NCI-H1092 treated with DMSO at 0.1 percent for 48 hours (cell line): ENCODE measurements around the gene TEPSIN.

Experiments used
- DNase-seq: peaks from one replicate; lab custom pipeline; 2025; lab: John Stamatoyannopoulos, UW

The TEPSIN gene

DNA sequence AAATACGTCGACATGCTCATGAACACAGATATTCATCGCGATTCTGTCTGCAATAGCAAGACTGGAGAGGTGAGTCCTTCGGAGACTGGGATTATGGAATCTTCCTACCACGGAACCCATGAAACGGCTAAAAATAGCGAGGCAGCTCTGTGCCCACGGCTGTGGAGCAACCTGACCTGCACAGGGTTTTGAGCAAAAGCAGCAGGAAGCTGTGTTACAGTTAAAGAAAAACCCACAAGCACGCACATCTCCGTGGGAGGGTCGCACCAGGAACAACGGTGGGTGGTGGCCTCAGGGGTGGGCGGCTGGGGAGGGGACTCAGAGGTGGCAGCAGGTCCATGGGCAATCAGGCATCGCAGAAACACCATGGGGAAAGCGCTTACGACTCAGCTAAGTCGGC lies 31.4 kb upstream of the TEPSIN start:
- no peak for DNase-seq

DNA sequence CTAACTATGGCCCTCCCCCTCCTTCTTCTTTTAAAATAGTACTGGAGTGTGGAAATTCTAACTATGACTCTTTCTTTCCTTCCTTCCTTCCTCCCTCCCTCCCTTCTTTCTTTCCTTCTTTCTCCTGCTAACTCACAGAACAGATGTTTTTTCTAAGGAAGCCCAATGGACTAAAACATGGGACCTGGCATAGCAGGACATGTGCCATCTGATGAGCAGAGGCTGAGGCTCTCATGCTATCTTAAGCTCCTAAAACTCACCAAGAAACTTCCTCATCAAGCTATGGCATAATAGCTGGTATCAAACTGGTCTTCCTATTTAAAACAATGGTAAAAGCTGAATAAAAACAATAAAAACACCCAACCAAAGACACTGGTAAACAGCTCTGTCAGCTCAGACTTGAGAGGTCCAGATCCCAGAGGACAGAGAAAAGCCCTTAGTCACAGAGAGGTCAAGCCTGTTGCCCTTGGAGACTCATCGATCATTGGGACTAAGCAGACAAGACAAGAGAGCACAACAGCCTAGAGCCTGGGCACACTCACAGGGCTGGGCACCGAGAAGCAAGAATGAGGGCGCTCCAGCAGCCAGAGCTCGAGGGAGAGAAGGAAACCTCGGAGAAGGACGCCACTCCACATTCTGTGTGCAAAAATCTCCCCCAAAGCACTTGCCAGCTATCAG lies 28.7 kb upstream of the TEPSIN start:
- no peak for DNase-seq

GRCh38 chr17:81265576-81265975 lies 26.7 kb upstream of the TEPSIN start:
- no peak for DNase-seq

- DNase-seq: no peak
Measured at GRCh38 chr17:81264640-81265039, 25.8 kb upstream of the TEPSIN start.

GRCh38 chr17:81263371-81264181 lies 24.7 kb upstream of the TEPSIN start:
- DNase-seq: no peak

DNA sequence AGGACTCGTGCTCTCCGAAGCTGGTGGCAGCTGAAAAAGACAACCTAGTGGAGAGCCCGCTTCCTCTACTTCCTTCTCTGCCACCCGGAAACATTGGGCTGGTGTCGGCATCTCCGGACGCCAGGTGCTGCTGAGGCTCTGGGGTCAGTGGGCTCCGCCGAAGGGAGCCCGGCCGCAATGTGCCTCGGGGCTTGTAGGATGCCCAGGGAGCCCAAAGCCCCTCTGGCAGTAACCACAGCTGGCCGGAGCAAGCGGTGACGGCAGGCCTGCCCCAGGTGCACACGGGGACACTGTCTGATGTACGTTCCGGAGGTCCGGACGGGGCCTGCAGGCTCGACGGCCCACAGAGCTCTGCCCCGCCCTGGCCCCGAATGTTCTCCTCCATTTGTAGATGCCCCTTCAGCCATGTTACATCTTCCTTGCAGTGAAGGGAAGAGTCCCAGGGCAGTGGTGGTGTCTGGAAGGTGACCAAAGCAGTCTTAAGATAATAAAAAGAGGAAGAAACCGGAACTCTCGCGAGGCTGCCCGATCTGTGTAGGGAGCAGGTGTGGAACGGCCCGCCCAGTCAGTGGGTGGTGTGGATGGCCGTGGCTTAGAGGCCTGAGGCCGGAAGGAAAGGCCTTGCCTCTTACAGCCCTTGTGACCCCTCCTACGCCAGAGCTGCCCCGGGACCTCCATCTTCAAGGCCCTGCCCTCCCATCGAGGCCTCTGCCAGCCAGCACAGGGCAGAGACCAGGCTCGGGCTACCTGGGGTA lies 22.9 kb upstream of the TEPSIN start:
- DNase-seq: no peak

DNA sequence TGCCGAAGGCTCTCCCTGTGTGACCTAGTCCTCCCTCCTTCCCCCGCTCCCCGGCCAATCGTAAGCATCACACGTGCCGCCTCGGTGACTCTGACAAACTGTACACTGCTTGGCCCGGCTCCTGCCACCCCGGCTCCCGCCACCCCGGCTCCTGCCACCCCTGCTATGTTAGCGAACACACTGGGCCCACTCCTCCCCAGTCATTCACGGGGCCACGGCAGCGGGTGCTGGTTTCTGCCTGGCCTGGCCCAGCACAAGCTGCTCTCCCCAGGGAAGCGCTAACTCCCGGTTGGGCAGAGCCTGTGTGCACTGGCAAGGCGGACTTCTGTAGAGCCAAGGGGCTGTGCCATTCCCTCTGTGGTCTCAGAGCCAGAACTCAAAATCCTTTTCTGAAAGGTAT lies 22.2 kb upstream of the TEPSIN start:
- DNase-seq: no peak

DNA sequence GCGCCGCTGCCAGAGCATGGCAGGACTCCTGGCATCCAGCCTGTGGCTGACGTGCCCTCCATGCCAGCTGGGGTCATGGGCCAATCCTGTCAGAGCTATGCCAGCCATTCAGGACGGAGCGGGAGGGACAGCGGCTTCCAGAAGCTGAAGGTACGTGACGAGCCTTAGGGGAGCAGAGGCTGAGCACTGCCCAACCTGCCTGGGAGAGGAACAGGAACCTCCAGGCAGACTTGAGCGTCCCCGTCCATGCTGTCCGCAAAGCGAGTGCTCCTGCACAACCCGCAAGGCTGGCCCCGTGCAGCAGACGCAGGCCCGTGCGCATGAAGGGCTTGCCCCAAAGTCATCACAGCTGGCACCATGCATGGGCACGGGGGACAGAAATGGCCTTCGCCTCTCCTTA lies 21.8 kb upstream of the TEPSIN start:
- no peak for DNase-seq

DNA sequence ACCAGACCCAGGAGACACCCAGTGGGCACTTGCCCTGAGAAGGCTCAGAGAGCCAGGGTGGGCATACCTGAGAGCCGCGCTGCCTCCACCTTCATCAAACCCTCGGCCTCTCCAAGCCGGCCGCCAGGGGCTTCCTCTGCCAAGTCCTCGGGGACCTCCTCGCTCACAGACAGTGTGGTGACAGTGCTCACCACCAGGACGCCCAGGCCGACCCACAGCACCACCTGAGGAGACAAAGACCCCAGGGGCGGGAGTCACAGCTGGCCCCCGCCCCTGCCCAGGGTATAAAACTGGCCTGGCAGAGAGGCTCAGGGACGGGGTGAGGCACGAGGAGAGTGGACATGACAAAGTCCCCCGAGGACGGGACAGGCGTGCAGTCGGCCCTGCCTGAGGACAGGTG lies 21.3 kb upstream of the TEPSIN start:
- no peak for DNase-seq

- no peak for DNase-seq
Measured at GRCh38 chr17:81259058-81259605, 20.3 kb upstream of the TEPSIN start.

DNA sequence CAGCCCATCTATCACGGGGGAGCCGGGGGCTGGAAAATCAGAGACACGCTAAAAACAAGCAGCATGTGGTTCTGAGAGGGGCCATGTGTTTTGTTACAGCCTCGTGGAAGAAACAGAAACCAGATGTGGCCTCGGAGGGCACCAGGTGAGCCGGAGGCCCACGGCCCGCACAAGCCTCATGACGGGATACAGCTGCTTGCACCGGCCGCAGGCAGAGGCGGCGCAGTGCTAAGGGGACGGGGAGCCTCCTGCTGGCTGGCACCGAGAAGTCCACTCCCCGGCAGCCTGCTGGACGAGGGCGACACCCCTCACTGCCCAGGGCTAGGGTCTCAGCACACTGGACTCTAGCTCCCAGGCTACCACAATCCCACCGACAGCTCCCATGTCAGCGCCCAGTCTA lies 19.4 kb upstream of the TEPSIN start:
- no peak for DNase-seq

DNA sequence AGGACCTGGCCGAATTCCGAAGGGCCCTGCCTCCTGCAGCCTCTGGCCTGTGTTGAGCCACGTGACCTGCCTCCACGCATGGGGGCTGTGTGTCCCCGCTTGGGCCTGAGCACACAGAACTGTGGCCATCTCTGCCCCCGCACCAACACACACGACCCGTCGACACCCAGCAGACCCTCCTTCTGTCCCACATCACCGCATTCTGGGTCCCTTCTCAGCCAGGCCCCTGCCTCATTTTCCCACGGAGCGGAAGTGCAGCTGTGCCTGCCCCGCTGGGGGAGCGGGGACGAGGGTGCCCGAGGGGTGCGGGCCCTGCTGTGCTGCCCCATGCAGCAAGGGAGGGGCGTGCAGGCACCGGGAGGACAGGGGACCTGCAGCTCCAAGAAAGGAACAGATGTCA lies 18.7 kb upstream of the TEPSIN start:
- no peak for DNase-seq

DNA sequence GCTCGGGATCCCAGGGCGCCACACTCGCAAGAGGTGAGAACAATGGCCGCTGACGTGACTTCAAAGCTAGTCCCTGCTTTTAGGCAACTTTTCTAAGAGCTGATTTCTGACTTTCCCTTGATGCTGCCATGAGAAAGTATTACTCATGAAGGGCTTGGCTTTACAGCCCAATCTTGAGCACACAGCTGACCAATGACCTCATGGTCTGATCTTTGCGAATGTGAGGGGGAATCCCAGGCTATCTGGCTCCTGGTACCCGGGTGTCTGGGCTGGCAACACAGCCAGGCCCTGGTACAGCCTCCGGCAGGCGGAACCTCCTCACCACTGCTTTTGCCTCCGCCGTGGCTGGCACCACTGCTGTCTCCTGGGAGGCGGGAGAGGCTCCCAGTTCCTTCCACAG lies 17.8 kb upstream of the TEPSIN start:
- no peak for DNase-seq

DNA sequence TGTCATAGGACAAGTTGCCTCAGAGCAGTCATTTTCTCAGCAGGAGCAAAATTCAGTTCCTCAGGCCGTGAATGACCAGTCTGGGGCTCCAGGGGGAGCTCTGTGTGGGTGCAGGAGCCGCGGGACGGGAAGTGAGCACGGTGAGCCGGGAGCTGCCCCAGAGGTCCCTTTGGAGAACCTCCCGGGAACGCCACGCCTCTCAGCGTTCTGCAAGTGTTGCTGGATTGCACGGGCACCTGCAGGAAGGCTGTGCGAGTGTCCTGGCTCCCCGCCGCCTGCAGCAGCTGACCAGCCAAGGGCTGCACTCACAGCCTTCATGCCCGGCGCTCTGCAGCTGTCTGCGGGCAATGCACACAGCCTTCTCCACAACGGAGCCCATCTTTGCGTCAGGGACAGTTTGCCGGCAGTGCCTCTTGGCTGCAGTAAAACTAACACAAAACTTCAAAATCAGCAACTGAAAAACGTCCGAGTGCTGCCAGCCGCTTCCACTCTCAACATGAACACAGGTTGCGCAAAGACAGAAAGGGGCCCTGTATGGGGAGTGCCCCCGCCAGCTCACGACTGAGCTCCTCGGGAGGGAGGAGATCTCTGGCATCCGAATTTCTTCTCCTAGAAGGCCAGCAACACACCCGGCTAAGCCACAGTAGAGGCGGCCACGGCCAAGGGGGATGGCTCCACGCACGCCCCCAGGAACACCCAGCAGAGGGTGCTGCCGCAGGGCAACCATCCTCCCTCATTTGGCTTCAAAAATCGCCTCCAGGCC lies 16.3 kb upstream of the TEPSIN start:
- peak; percentile 73 for DNase-seq

GRCh38 chr17:81253358-81254131 lies 14.7 kb upstream of the TEPSIN start:
- DNase-seq: peak; percentile 39

DNA sequence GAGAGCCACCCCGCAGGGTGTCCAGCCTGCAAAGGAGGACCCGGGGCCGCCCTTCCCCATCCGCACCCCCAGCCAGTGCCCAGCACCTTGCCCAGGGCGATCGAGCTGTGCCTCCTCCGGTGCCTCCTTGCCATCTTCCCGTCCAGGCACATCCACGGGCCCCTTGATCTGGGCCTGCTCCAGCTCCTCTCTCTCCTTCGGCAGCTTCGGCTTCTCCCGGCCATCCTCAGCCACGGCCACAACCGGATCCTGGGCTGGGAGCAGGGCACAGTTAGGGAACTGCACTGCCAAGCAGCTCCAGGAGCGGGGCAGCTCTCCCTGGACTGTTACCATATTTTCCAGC lies 14.1 kb upstream of the TEPSIN start:
- DNase-seq: no peak

DNA sequence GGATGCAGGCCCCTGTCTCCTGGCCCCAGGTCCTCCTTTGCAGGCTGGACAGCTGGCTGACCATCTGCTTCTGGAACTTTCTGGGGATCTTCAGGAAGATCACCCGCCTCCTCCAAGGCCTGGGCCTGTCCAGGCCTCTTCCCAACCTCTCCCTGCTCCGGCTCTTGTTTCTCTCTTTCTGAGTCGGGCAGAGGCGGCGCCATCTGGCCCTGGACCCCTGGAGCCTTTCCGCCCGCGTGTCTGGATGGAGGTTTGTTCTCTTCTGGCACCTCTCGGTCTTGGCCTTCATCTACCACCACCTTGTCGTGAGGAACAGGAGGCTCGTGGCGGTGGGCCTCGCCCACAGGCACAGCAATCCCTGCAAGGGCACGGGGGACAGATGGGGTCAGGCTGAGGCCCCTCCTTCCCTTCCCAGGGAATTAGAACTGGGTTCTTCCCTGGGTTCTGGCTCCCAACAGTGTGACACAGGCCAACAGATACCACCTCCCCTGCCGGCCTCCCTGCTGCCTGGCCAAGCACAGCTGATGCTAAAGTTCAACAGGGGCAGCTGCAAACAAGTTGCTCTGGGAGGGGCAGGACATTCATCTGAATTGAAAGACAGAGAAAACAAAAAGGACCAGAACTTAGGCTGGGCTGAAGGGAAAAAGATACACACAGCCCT lies 13.6 kb upstream of the TEPSIN start:
- peak; percentile 51 for DNase-seq

DNA sequence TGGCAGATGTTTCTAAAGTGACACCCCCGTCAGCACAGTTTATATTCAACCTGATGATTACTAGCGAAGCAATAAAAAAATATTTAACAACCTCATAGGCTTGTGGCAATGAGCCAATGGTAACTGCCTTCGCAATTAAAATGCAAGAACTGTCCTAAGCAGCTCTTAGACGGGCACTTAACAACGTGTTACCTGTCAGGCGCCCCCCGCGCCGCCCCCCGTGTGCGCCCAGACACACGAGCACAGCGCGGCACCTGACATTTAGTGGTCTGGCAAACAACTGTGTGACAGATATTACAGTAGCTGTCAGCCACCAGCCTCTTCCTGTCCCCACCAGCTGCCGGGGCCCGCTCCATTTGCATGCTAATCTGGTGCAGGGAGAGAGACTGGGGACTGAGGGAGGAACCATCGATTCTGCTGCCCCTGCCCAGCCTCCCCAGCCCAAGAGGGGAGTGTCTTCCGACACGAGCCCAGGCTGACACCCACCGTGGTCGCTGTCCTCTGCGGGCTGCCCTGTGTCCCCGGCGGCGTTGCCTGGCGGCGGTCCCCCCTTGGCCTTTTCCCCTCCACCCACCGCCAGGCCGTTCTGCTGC lies 12.9 kb upstream of the TEPSIN start:
- DNase-seq: peak; percentile 95

DNA sequence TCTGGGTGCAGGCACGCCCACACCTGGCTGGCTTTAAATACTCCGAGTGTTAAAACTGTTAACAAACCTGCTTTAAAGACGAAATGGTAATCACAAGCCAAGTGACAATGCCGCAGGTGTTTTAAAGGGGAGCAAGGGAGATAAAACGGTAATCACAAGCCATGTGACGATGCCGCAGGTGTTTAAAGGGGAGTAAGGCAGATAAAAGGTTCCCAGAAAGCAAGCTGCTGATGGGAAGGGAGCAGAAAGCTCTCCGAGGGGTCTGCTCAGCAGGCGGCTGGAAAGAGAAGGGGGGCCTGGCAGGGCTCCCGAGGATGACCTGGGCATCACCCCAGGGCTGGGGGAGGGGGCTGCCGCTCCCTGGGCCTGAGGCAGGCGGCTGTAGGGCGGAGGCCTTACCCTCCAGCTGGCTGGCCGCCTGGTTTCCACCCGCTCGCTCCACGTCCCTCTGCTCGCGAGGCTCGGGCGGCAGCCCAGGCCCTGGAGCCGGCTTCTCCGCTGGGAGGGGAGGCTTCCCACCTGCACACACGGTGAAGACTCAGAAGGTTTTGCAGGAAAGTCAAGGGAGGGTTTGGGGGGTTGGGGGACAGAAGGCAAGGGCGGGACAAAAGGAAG lies 12.3 kb upstream of the TEPSIN start:
- peak; percentile 95 for DNase-seq
